BJ (cell line): Measurements from ENCODE around the gene VWA5B2. TPM values are rescaled to one million over a fixed set of nuclear protein-coding genes. Genes with fewer than 3 reads are reported as not detected.

Experiments used
- CTCF ChIA-PET: fragments of 350-600 bp; formaldehyde crosslinking; extraction: SDS; loops from one replicate; lab custom pipeline; 2021; ENCODE audit warnings: antibody characterized with exemption, inconsistent platforms; lab: Yijun Ruan, JAX
- POLR2A ChIA-PET: fragments of 300-600 bp; sonication (Branson Sonifier 250); formaldehyde crosslinking; extraction: SDS; loops from one replicate; lab custom pipeline; 2021; ENCODE audit warnings: antibody characterized with exemption; lab: Charles Lee
- DNase-seq: peaks from one replicate; pipeline ENCODE4 v3.0.0-alpha.2; 2011; ENCODE audit warnings: low read depth
- H3K27me3 ChIP-seq: 2 replicates; pipeline ENCODE4 v1.6.0; 2011; ENCODE audit warnings: low read length; ENCODE audit not compliant: control insufficient read depth, insufficient read depth
- H3K36me3 ChIP-seq: 2 replicates; pipeline ENCODE4 v1.5.1; 2011; ENCODE audit warnings: low read length; ENCODE audit not compliant: control insufficient read depth, insufficient read depth
- H3K4me3 ChIP-seq: 2 replicates; pipeline ENCODE4 v1.5.1; 2011; ENCODE audit warnings: low read depth, mild to moderate bottlenecking, control low read depth, low read length
- CTCF ChIP-seq: IDR thresholded peaks from 2 replicates; pipeline ENCODE4 v1.5.1; 2011; ENCODE audit warnings: low read depth, mild to moderate bottlenecking, control low read depth, inconsistent platforms, low read length, moderate library complexity; ENCODE audit not compliant: insufficient read depth
- polyA plus RNA-seq: library from polyadenylated mRNA; depleted of rRNA; stranded (reverse); fragments of >200 nt; gene quantifications from 2 replicates; pipeline ENCODE4 v1.2.3, GENCODE V29; 2011

VWA5B2 gene
- polyA plus RNA-seq, 1 experiment: not detected

GRCh38 chr3:184257083-184257915, 27.9 kb downstream of the VWA5B2 start:
- Histone ChIP-seq H3K4me3 (no peak overlapping the region), H3K36me3 (no peaks in the 10 kb centered on the region), H3K27me3 (peaks cover 6% of the 10 kb centered on the region)
- ChIA-PET CTCF (interaction anchor here (1.1 to 1.4 kb wide), 2 partner anchors 8 to 11 kb away, joined by 4 to 7 read pairs; partner anchors contain the start of gene EEF1AKMT4), POLR2A (no interaction called here)
- no peak for TF ChIP-seq CTCF
- no peak for DNase-seq

- H3K4me3 ChIP-seq: no peak overlapping the region
- CTCF ChIA-PET: interaction anchor here (1.3 to 1.4 kb wide), 2 partner anchors 9 kb away, joined by 6 to 7 read pairs; partner anchors contain the start of gene EEF1AKMT4
These were observed 29.5 kb downstream of the VWA5B2 start for GRCh38 chr3:184258926-184259325.

GRCh38 chr3:184259396-184259877, 30.1 kb downstream of the VWA5B2 start:
- CTCF ChIA-PET: interaction anchor here (1.3 kb wide), 1 partner anchor 9 kb away, joined by 6 read pairs; no protein-coding TSS in a partner anchor
- TF ChIP-seq CTCF: no peak
- DNase-seq: no peak
- H3K27me3 ChIP-seq: peaks cover 11% of the 10 kb centered on the region
- POLR2A ChIA-PET: no interaction called here
- no peaks in the 10 kb centered on the region for H3K36me3 ChIP-seq
- no peak overlapping the region for H3K4me3 ChIP-seq

More at GRCh38 chr3:184258926-184259325, 29.5 kb downstream of the VWA5B2 start:
- TF ChIP-seq CTCF: no peak
- Histone ChIP-seq H3K27me3 (peaks cover 11% of the 10 kb centered on the region), H3K36me3 (no peaks in the 10 kb centered on the region)
- no peak for DNase-seq
- POLR2A ChIA-PET: no interaction called here

GRCh38 chr3:184259878-184260723, 30.7 kb downstream of the VWA5B2 start:
- H3K27me3 ChIP-seq: peaks cover 11% of the 10 kb centered on the region
- TF ChIP-seq CTCF: no peak
- H3K4me3 ChIP-seq: peak overlapping the region; percentile 29
- ChIA-PET CTCF (interaction anchor here (1.0 to 1.5 kb wide), 4 partner anchors 8 to 242 kb away, joined by 3 to 6 read pairs (median 4); no protein-coding TSS in a partner anchor), POLR2A (no interaction called here)
- no peak for DNase-seq
- H3K36me3 ChIP-seq: no peaks in the 10 kb centered on the region
